H54 (cell line): Measurements from ENCODE around the gene AGL.
A peak's percentile ranks its signal among the peaks of the same experiment; 100 is the strongest.
"Not testable (repeated sequence)": the region's sequence is repeated elsewhere in the genome, so short reads cannot be mapped to it uniquely, and the experiment has no call there.

Experiments used
- DNase-seq: peaks from one replicate; pipeline ENCODE4 v3.0.0; 2011; ENCODE audit warnings: low spot score, mixed read lengths; ENCODE audit not compliant: insufficient read length
- FAIRE-seq: peaks from 3 replicates; lab custom pipeline; 2011; peaks lifted over from hg19 to GRCh38; lab: Jason Lieb, UNC
- POLR2A ChIP-seq: IDR thresholded peaks from 2 replicates; pipeline ENCODE4 v1.6.1; 2011; ENCODE audit warnings: low read depth, mild to moderate bottlenecking, low read length

The AGL gene

GRCh38 chr1:99950486-99950885 is 100.3 kb downstream of the AGL start:
- no peak for TF ChIP-seq POLR2A
- FAIRE-seq (no peak), DNase-seq (no peak)

GRCh38 chr1:99952522-99952921 is 102.4 kb downstream of the AGL start:
- DNase-seq (no peak), FAIRE-seq (no peak)
- no peak for TF ChIP-seq POLR2A

GRCh38 chr1:99955375-99955774 is 105.2 kb downstream of the AGL start:
- FAIRE-seq (no peak), DNase-seq (no peak)
- no peak for TF ChIP-seq POLR2A

GRCh38 chr1:99956755-99957154 is 106.6 kb downstream of the AGL start:
- no peak for FAIRE-seq
- DNase-seq = no peak
- no peak for TF ChIP-seq POLR2A

GRCh38 chr1:99957818-99958217 is 107.7 kb downstream of the AGL start:
- TF ChIP-seq POLR2A = no peak
- FAIRE-seq (no peak), DNase-seq (no peak)

GRCh38 chr1:99959189-99959705 is 109.1 kb downstream of the AGL start:
- not testable (repeated sequence) for FAIRE-seq, DNase-seq

- FAIRE-seq, DNase-seq: not testable (repeated sequence)
Measured at GRCh38 chr1:99960260-99960659, 110.1 kb downstream of the AGL start.

GRCh38 chr1:99963041-99963795 is 113.1 kb downstream of the AGL start:
- no peak for TF ChIP-seq POLR2A
- DNase-seq (peak; percentile 19), FAIRE-seq (peak; percentile 78)

GRCh38 chr1:99964806-99965205 is 114.6 kb downstream of the AGL start:
- no peak for FAIRE-seq

GRCh38 chr1:99965646-99966375 is 115.7 kb downstream of the AGL start:
- DNase-seq (no peak), FAIRE-seq (no peak)
- no peak for TF ChIP-seq POLR2A

More at GRCh38 chr1:99964806-99965205, 114.6 kb downstream of the AGL start:
- no peak for TF ChIP-seq POLR2A
- no peak for DNase-seq

GRCh38 chr1:99968214-99968613 is 118.1 kb downstream of the AGL start:
- TF ChIP-seq POLR2A = no peak
- no peak for FAIRE-seq

GRCh38 chr1:99969260-99969728 is 119.1 kb downstream of the AGL start:
- no peak for DNase-seq
- no peak for FAIRE-seq
- no peak for TF ChIP-seq POLR2A

More at GRCh38 chr1:99968214-99968613, 118.1 kb downstream of the AGL start:
- DNase-seq = no peak

- TF ChIP-seq POLR2A = peak; percentile 86
- DNase-seq (peak; percentile 71), FAIRE-seq (peak; percentile 78)
Measured at GRCh38 chr1:99969729-99970621, 119.8 kb downstream of the AGL start, which contains the start of gene SLC35A3. SLC35A3 (plus strand) TSS chr1:99969996; CDS start chr1:99993555, 23,559 bp downstream.
